Measurements from ENCODE around the gene SNRNP70. TPM values are rescaled to one million over a fixed set of nuclear protein-coding genes. Genes with fewer than 3 reads are reported as not detected.
A peak's percentile ranks its signal among the peaks of the same experiment; 100 is the strongest.

Gene SNRNP70
- total RNA-seq, 1 experiment from 2014 or later, result 361 TPM

GRCh38 chr19:49094505-49095482 lies 9.5 kb downstream of the SNRNP70 start:
- in situ Hi-C loops (cut with HindIII; ENCODE audit: low sequenced_read_pairs), result no loop called here
- DNase-seq (ENCODE audit: low spot score), result peak; percentile 59

GRCh38 chr19:49097453-49098288 lies 12.4 kb downstream of the SNRNP70 start:
- peak; percentile 82 for DNase-seq (ENCODE audit: low spot score)
- in situ Hi-C loops (cut with HindIII; ENCODE audit: low sequenced_read_pairs), result no loop called here

- in situ Hi-C loops (cut with HindIII; ENCODE audit: low sequenced_read_pairs), result no loop called here
- DNase-seq (ENCODE audit: low spot score), result no peak
These were observed 13.5 kb downstream of the SNRNP70 start for GRCh38 chr19:49098795-49099194.

GRCh38 chr19:49101160-49101559 lies 15.9 kb downstream of the SNRNP70 start:
- in situ Hi-C loops (cut with HindIII; ENCODE audit: low sequenced_read_pairs), result no loop called here
- no peak for DNase-seq (ENCODE audit: low spot score)

- in situ Hi-C loops (cut with HindIII; ENCODE audit: low sequenced_read_pairs), result no loop called here
- DNase-seq (ENCODE audit: low spot score), result no peak
These were observed 17.1 kb downstream of the SNRNP70 start for GRCh38 chr19:49102303-49102702.

GRCh38 chr19:49103331-49104085 lies 18.3 kb downstream of the SNRNP70 start:
- DNase-seq (ENCODE audit: low spot score), result no peak
- in situ Hi-C loops (cut with HindIII; ENCODE audit: low sequenced_read_pairs), result no loop called here

- in situ Hi-C loops (cut with HindIII; ENCODE audit: low sequenced_read_pairs), result no loop called here
- DNase-seq (ENCODE audit: low spot score), result no peak
These were observed 19.1 kb downstream of the SNRNP70 start for GRCh38 chr19:49104229-49104864.

- peak; percentile 74 for DNase-seq (ENCODE audit: low spot score)
These were observed 21.4 kb downstream of the SNRNP70 start for GRCh38 chr19:49106648-49107135.

GRCh38 chr19:49107625-49108459 lies 22.6 kb downstream of the SNRNP70 start:
- in situ Hi-C loops (cut with HindIII; ENCODE audit: low sequenced_read_pairs), result no loop called here
- DNase-seq (ENCODE audit: low spot score), result no peak

More at GRCh38 chr19:49106648-49107135, 21.4 kb downstream of the SNRNP70 start:
- in situ Hi-C loops (cut with HindIII; ENCODE audit: low sequenced_read_pairs), result no loop called here

- in situ Hi-C loops (cut with HindIII; ENCODE audit: low sequenced_read_pairs), result no loop called here
- no peak for DNase-seq (ENCODE audit: low spot score)
These were observed 23.8 kb downstream of the SNRNP70 start for GRCh38 chr19:49109051-49109450.

GRCh38 chr19:49109569-49110233 lies 24.4 kb downstream of the SNRNP70 start:
- in situ Hi-C loops (cut with HindIII; ENCODE audit: low sequenced_read_pairs), result no loop called here
- DNase-seq (ENCODE audit: low spot score), result no peak

- DNase-seq (ENCODE audit: low spot score), result no peak
- in situ Hi-C loops (cut with HindIII; ENCODE audit: low sequenced_read_pairs), result no loop called here
These were observed 25.3 kb downstream of the SNRNP70 start for GRCh38 chr19:49110567-49110966.

- in situ Hi-C loops (cut with HindIII; ENCODE audit: low sequenced_read_pairs), result no loop called here
- DNase-seq (ENCODE audit: low spot score), result no peak
These were observed 26.2 kb downstream of the SNRNP70 start for GRCh38 chr19:49111218-49111998.

- DNase-seq (ENCODE audit: low spot score), result peak; percentile 67
- in situ Hi-C loops (cut with HindIII; ENCODE audit: low sequenced_read_pairs), result no loop called here
These were observed 28.7 kb downstream of the SNRNP70 start, which contains the start of gene LIN7B for GRCh38 chr19:49113762-49114629. LIN7B (plus strand) TSS chr19:49114370; CDS start chr19:49114405, 35 bp downstream.

GRCh38 chr19:49114630-49115363 lies 29.5 kb downstream of the SNRNP70 start:
- in situ Hi-C loops (cut with HindIII; ENCODE audit: low sequenced_read_pairs), result no loop called here
- peak; percentile 91 for DNase-seq (ENCODE audit: low spot score)
